ENCODE data around the gene RNF150. TPM values are rescaled to one million over a fixed set of nuclear protein-coding genes. Genes with fewer than 3 reads are reported as not detected.

Gene RNF150
- total and polyA plus RNA-seq, 12 donors: 10.8 to 131 (median 93.3) TPM

DNA sequence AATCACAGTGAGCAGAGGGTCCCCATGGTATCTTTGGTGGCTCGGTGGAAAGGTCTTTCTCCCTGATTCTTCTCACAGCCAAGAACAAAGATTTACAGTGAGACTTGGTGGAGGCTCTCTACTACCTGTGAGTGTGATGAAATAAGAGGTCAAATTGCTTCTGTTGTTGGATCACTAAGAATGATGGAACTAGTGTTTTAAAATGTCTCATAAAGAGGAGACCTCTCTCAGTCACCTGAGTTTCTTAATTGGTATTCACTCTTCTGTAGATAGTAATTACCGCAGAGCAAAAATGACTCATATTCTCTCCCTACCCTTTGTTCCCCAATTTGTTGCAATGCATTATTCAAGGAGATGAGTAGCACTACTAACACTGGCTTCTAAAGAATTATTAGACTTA lies 276.2 kb downstream of the RNF150 start:
- WGBS, 2 donors: 62 to 79% methylated on average over 2 of the region's 2 CpGs
- Histone ChIP-seq H3K4me3 (no peak overlapping the region), H3K27ac (peak overlapping the region in 3 of 10 donors; percentile 20 to 40 (median 36)), H3K4me1 (peaks cover 0 to 40% (median 10%) of the 10 kb centered on the region in 9 donors), H3K36me3 (no peaks in the 10 kb centered on the region), H3K9me3 (no peaks in the 10 kb centered on the region), H3K27me3 (no peaks in the 10 kb centered on the region)
- TF ChIP-seq, protein P1, sequence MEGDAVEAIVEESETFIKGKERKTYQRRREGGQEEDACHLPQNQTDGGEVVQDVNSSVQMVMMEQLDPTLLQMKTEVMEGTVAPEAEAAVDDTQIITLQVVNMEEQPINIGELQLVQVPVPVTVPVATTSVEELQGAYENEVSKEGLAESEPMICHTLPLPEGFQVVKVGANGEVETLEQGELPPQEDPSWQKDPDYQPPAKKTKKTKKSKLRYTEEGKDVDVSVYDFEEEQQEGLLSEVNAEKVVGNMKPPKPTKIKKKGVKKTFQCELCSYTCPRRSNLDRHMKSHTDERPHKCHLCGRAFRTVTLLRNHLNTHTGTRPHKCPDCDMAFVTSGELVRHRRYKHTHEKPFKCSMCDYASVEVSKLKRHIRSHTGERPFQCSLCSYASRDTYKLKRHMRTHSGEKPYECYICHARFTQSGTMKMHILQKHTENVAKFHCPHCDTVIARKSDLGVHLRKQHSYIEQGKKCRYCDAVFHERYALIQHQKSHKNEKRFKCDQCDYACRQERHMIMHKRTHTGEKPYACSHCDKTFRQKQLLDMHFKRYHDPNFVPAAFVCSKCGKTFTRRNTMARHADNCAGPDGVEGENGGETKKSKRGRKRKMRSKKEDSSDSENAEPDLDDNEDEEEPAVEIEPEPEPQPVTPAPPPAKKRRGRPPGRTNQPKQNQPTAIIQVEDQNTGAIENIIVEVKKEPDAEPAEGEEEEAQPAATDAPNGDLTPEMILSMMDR (IDR thresholded peaks at IDR 0.05): no peak
- intact Hi-C loops (cut with DNase I): loop anchor here in 8 of 10 donors (10.0 kb wide), 8 partner anchors 102 to 502 kb away; partner anchors contain the start of genes ELMOD2 (in 3 of the 8) and TBC1D9 (in 1 of the 8)
- DNase-seq (no peak), ATAC-seq (no peak)

DNA sequence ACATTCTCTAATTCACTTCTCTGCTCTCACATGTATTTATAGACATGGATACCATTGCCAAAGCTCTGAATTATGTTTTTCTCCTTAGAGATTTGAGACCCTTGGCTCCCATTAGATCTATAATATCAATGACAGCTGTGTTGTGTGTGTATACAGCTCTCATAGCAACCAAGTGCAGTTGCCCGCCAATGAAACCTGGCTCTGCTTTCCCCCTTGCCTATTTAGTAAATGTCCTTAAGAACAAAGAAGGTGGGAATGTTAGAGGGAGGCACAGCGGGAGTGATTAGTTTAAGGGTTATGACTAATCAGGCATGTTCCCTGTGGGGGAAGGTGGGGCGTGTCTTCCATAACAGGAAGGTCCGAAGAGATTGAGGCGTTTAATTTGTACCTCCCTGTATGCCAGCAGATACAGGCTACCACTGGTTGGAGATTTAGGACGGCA lies 276.6 kb downstream of the RNF150 start:
- peak overlapping the region in 2 of 10 donors; percentile 36 to 40 for H3K27ac ChIP-seq
- ATAC-seq (peak in 7 of 8 donors; percentile 20 to 91 (median 64)), DNase-seq (peak in 1 of 2 donors; percentile 30)
- H3K4me3 ChIP-seq: no peak overlapping the region
- intact Hi-C loops (cut with DNase I): loop anchor here in 8 of 10 donors (10.0 kb wide), 8 partner anchors 102 to 502 kb away; partner anchors contain the start of genes ELMOD2 (in 3 of the 8) and TBC1D9 (in 1 of the 8)
- H3K36me3 ChIP-seq: no peaks in the 10 kb centered on the region
- peaks cover 0 to 36% (median 10%) of the 10 kb centered on the region in 9 donors for H3K4me1 ChIP-seq
- H3K9me3 ChIP-seq: no peaks in the 10 kb centered on the region
- WGBS, 2 donors: 6 to 13% methylated on average over 6 of the region's 6 CpGs
- no peaks in the 10 kb centered on the region for H3K27me3 ChIP-seq
- TF ChIP-seq, protein P1 (IDR thresholded peaks at IDR 0.05): no peak

DNA sequence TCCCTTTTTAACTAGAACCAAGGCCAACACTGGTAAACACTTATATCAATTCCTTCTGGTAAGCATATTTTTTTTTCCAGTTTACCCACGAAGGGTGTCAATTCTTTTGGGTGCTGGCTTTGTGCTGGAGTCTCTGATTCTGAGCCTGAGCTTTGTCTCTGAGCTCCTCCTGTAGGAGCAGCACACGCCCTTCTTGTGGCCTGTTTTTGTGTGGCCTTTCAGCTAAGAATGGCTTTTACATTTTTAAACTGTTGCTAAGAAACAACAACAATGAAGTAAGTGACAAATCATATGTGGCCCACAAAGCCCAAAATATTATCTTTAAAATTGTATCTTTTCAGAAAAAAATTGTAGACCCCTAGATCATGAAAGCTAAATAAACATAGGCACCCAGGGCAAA lies 279.1 kb downstream of the RNF150 start:
- TF ChIP-seq, protein P1 (IDR thresholded peaks at IDR 0.05): no peak
- H3K4me1 ChIP-seq: peaks cover 0 to 35% (median 10%) of the 10 kb centered on the region in 9 donors
- H3K4me3 ChIP-seq: no peak overlapping the region
- ATAC-seq (no peak), DNase-seq (no peak)
- H3K36me3 ChIP-seq: no peaks in the 10 kb centered on the region
- WGBS, 2 donors: 58 to 67% methylated on average over 2 of the region's 2 CpGs
- H3K9me3 ChIP-seq: no peaks in the 10 kb centered on the region
- no peaks in the 10 kb centered on the region for H3K27me3 ChIP-seq
- intact Hi-C loops (cut with DNase I): loop anchor here in 8 of 10 donors (5.0 to 10.0 kb wide), 12 partner anchors 99 to 499 kb away; partner anchors contain the start of genes ELMOD2 (in 4 of the 8) and TBC1D9 (in 1 of the 8)
- peak overlapping the region in 2 of 10 donors; percentile 15 to 35 for H3K27ac ChIP-seq

DNA sequence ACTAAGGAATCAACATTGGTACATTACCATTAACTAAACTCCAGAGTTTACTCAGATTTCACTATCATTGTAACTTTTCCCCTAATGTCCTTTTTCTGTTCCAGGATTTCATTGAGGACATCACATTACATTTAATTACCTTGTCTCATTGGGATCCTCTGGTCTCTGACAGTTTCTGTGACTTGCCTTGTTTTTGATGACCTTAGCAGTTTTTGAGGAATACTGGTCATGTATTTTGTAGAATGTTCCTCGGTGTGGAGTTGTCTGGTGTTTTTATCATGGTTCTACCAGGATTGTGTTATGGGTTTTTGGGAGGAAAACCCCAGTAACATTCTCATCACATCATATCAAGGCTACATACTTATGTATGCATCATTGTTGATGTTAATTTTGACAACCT lies 281.5 kb downstream of the RNF150 start:
- 67 to 87% methylated on average over 1 of the region's 1 CpG for WGBS, 2 donors
- no peaks in the 10 kb centered on the region for H3K9me3 ChIP-seq
- intact Hi-C loops (cut with DNase I): loop anchor here in 9 of 10 donors (1.0 to 10.0 kb wide), 16 partner anchors 97 to 497 kb away; partner anchors contain the start of genes ELMOD2 (in 4 of the 9) and TBC1D9 (in 1 of the 9)
- ATAC-seq (no peak), DNase-seq (no peak)
- no peak overlapping the region for H3K27ac ChIP-seq
- no peaks in the 10 kb centered on the region for H3K27me3 ChIP-seq
- no peak overlapping the region for H3K4me3 ChIP-seq
- H3K4me1 ChIP-seq: peaks cover 0 to 26% (median 6%) of the 10 kb centered on the region in 9 donors
- TF ChIP-seq, protein P1 (IDR thresholded peaks at IDR 0.05): no peak
- no peaks in the 10 kb centered on the region for H3K36me3 ChIP-seq

Measured in heart right ventricle (tissue), 16 donors.